Endothelial cell of umbilical vein (primary cell): ENCODE results near the gene NDUFA6. TPM values are rescaled to one million over a fixed set of nuclear protein-coding genes. Genes with fewer than 3 reads are reported as not detected.

Experiments used
- BruUV-seq: library from RNA; stranded (reverse); fragments of 400-500 nt; replicated peaks from 2 replicates; lab custom pipeline; 2021; lab: Mats Ljungman, UMichigan
- CTCF ChIA-PET: fragments of 300-600, 350-600 bp; sonication (Branson Sonifier 250); formaldehyde crosslinking; loops from one replicate; lab custom pipeline; 2021; ENCODE audit warnings: antibody characterized with exemption, inconsistent platforms; lab: Charles Lee
- POLR2A ChIA-PET: fragments of 300-600, 350-600 bp; sonication (Branson Sonifier 250); formaldehyde crosslinking; loops from one replicate; lab custom pipeline; 2021; ENCODE audit warnings: antibody characterized with exemption, inconsistent platforms; lab: Charles Lee
- DNase-seq: peaks from one replicate; pipeline ENCODE4 v3.0.0-alpha.2; 2011; ENCODE audit warnings: low read depth, low spot score
- FAIRE-seq: peaks from 2 replicates; lab custom pipeline; 2011; peaks lifted over from hg19 to GRCh38; lab: Jason Lieb, UNC
- H2AFZ ChIP-seq: 2 replicates; pipeline ENCODE4 v1.6.0; 2012; ENCODE audit warnings: low read depth, low read length, control low read depth, inconsistent platforms
- H3K27ac ChIP-seq: 2 replicates; pipeline ENCODE4 v1.5.1; 2011; ENCODE audit warnings: low read depth, mild to moderate bottlenecking, control low read depth, low read length, moderate library complexity; ENCODE audit not compliant: insufficient read depth
- H3K27me3 ChIP-seq, 2 experiments: 2 replicates each; pipeline versions ENCODE4 v1.6.0 to v1.6.1; 2011; ENCODE audit warnings: low read length in 2 of 2, mixed read lengths in 1 of 2; ENCODE audit not compliant: control insufficient read depth in 2 of 2, insufficient read depth in 2 of 2
- H3K36me3 ChIP-seq, 2 experiments: 2 replicates in 1 of 2; 3 replicates in 1 of 2; pipeline ENCODE4 v1.5.1; 2011; ENCODE audit warnings: low read length in 2 of 2, mild to moderate bottlenecking in 1 of 2, moderate library complexity in 1 of 2; ENCODE audit not compliant: control insufficient read depth in 2 of 2, insufficient read depth in 2 of 2; ENCODE audit errors: extremely low read depth in 1 of 2
- H3K4me1 ChIP-seq: 3 replicates; pipeline ENCODE4 v1.5.1; 2011; ENCODE audit warnings: mild to moderate bottlenecking, low read length; ENCODE audit not compliant: control insufficient read depth, insufficient read depth; ENCODE audit errors: extremely low read depth
- H3K4me2 ChIP-seq: 2 replicates; pipeline ENCODE4 v1.6.1; 2011; ENCODE audit warnings: low read length, control low read depth, mixed read lengths; ENCODE audit not compliant: insufficient read depth
- H3K4me3 ChIP-seq, 3 experiments: fragments of 200-600 bp in 1 of 3; sonication (generic), shearing (Covaris generic) in 1 of 3; replicated peaks in 1 of 3; 2 replicates each; pipeline ENCODE4 v1.5.1; 2011 to 2016; ENCODE audit warnings: control low read depth in 3 of 3, low read length in 3 of 3, mild to moderate bottlenecking in 2 of 3, inconsistent platforms in 1 of 3, low read depth in 1 of 3, moderate library complexity in 1 of 3; ENCODE audit not compliant: insufficient read depth in 1 of 3
- H3K79me2 ChIP-seq: 2 replicates; pipeline ENCODE4 v1.6.0; 2012; ENCODE audit warnings: low read length, inconsistent platforms; ENCODE audit not compliant: control insufficient read depth, insufficient read depth
- H3K9ac ChIP-seq: replicated peaks from 2 replicates; pipeline ENCODE3; 2011; ENCODE audit warnings: low read length, control low read depth; ENCODE audit not compliant: insufficient read depth; ENCODE audit errors: extremely low read depth
- H3K9me1 ChIP-seq: replicated peaks from 3 replicates; pipeline ENCODE4 v1.6.0; 2011; ENCODE audit warnings: mild to moderate bottlenecking, low read length; ENCODE audit not compliant: control insufficient read depth, insufficient read depth; ENCODE audit errors: extremely low read depth
- H3K9me3 ChIP-seq: replicated peaks from 2 replicates; pipeline ENCODE4 v1.5.1; 2012; ENCODE audit warnings: low read length, inconsistent platforms; ENCODE audit not compliant: control insufficient read depth, insufficient read depth
- H4K20me1 ChIP-seq: replicated peaks from 2 replicates; pipeline ENCODE3; 2011; ENCODE audit warnings: mild to moderate bottlenecking, low read length; ENCODE audit not compliant: control insufficient read depth, insufficient read depth; ENCODE audit errors: extremely low read depth
- CTCF ChIP-seq, 2 donors: IDR thresholded peaks; 1 replicate in 1 of 2; 2 replicates in 1 of 2; pipeline ENCODE4 v1.5.1; 2011; ENCODE audit warnings: low read length in 2 of 2, mild to moderate bottlenecking in 2 of 2, moderate library complexity in 2 of 2, control low read depth in 1 of 2, inconsistent platforms in 1 of 2, low read depth in 1 of 2; ENCODE audit not compliant: insufficient read depth in 1 of 2; ENCODE audit errors: extremely low read depth in 1 of 2
- EZH2 ChIP-seq: IDR thresholded peaks from 2 replicates; pipeline ENCODE4 v1.6.1; 2012; ENCODE audit warnings: borderline replicate concordance, low read depth, mild to moderate bottlenecking, moderate library complexity, low read length, inconsistent platforms; ENCODE audit not compliant: severe bottlenecking
- FOS ChIP-seq: IDR thresholded peaks from 2 replicates; pipeline ENCODE4 v1.6.1; 2011; ENCODE audit warnings: mild to moderate bottlenecking, low read length, moderate library complexity, borderline replicate concordance; ENCODE audit not compliant: insufficient read depth
- GATA2 ChIP-seq: IDR thresholded peaks from 2 replicates; pipeline ENCODE4 v1.7.0; 2011; ENCODE audit warnings: low read depth, mild to moderate bottlenecking, moderate library complexity, mixed read lengths, low read length; ENCODE audit not compliant: insufficient read length, insufficient read depth
- JUN ChIP-seq: IDR thresholded peaks from 2 replicates; pipeline ENCODE4 v1.6.1; 2011; ENCODE audit warnings: borderline replicate concordance, low read depth; ENCODE audit not compliant: insufficient read length, insufficient read depth
- MAX ChIP-seq: IDR thresholded peaks from 2 replicates; pipeline ENCODE4 v1.6.1; 2011; ENCODE audit not compliant: insufficient read depth, insufficient read length
- MYC ChIP-seq: IDR thresholded peaks from one replicate; pipeline ENCODE4 v1.6.1; 2011; ENCODE audit warnings: mild to moderate bottlenecking, low read depth, low read length
- POLR2A ChIP-seq: IDR thresholded peaks from 2 replicates; pipeline ENCODE4 v1.6.1; 2012; ENCODE audit warnings: low read depth, mild to moderate bottlenecking, control low read depth, low read length
- POLR2AphosphoS5 ChIP-seq: IDR thresholded peaks from 2 replicates; pipeline ENCODE4 v1.6.1; 2012; ENCODE audit warnings: low read depth, mild to moderate bottlenecking, control low read depth, low read length, moderate library complexity; ENCODE audit not compliant: insufficient read depth
- dilution Hi-C: fragments of 300-500 bp; cut with MboI; formaldehyde crosslinking; loops from one replicate; pipeline ENCODE4 v1.15.0; 2019; ENCODE audit warnings: low sequenced_read_pairs; ENCODE audit not compliant: extremely low pct_ligation_motif_present
- intact Hi-C: fragments of 100-400 bp; cut with micrococcal nuclease; formaldehyde crosslinking; loops from one replicate; pipeline ENCODE4 v1.10.0; 2022
- polyA plus RNA-seq, 4 experiments: library from polyadenylated mRNA; depleted of rRNA in 3 of 4; stranded (reverse) in 3 of 4; unstranded in 1 of 4; fragments of >200 nt; gene quantifications; 2 replicates each; pipeline versions ENCODE4 v1.2.1 to v1.2.3, GENCODE V29; 2011 to 2012; ENCODE audit warnings: missing spikeins in 1 of 4
- total RNA-seq: library from RNA; stranded (reverse); gene quantifications from 2 replicates; pipeline ENCODE4 v1.2.3, GENCODE V29; 2021

Gene NDUFA6
- total and polyA plus RNA-seq, 2 donors (not counting 3 experiments of a cell fraction or from before 2014, with no cell fraction given) = 66.1 to 95.7 TPM

- dilution Hi-C loops = no loop called here
- FAIRE-seq (no peak), DNase-seq (no peak)
- H3K4me2 ChIP-seq = peak overlapping the region; percentile 72
- TF ChIP-seq MYC (no peak), GATA2 (peak; percentile 59), EZH2 (no peak), FOS (no peak)
- H3K9ac ChIP-seq = peak overlapping the region; percentile 61
- H2AFZ ChIP-seq = peak overlapping the region; percentile 25
- peak overlapping the region; percentile 22 for H3K27ac ChIP-seq
- no peaks in the 10 kb centered on the region for H4K20me1 ChIP-seq
- H3K9me1 ChIP-seq = no peaks in the 10 kb centered on the region
- peaks cover 21% of the 10 kb centered on the region for H3K4me1 ChIP-seq
- H3K27me3 ChIP-seq = no peaks in the 10 kb centered on the region
- peak overlapping the region; percentile 26 to 60 (median 54) for H3K4me3 ChIP-seq
- TSS peak; percentile 7 for BruUV-seq
- peaks cover 10% of the 10 kb centered on the region for H3K79me2 ChIP-seq
- POLR2A ChIA-PET = interaction anchor here (0.6 to 1.4 kb wide), 3 partner anchors 9 to 307 kb away, joined by 3 to 4 read pairs (median 4); partner anchors contain the start of gene NDUFA6
- H3K9me3 ChIP-seq = no peaks in the 10 kb centered on the region
- intact Hi-C loops = loop anchor here (1.0 to 2.0 kb wide), 3 partner anchors 9 to 103 kb away; partner anchors contain the start of genes NDUFA6 and SMDT1
- CTCF ChIA-PET = interaction anchor here (1.2 to 3.2 kb wide), 4 partner anchors 10 to 367 kb away, joined by 4 to 13 read pairs (median 4); partner anchors contain the start of genes NDUFA6 and SMDT1
- no peaks in the 10 kb centered on the region for H3K36me3 ChIP-seq
Measured at GRCh38 chr22:42069801-42070516, 20.6 kb downstream of the NDUFA6 start.

GRCh38 chr22:42068291-42068690 is 22.3 kb downstream of the NDUFA6 start:
- dilution Hi-C loops = no loop called here
- no TSS peak for BruUV-seq

More at GRCh38 chr22:42068291-42068690, 22.3 kb downstream of the NDUFA6 start:
- Histone ChIP-seq H3K9me3 (no peaks in the 10 kb centered on the region), H3K27ac (no peak overlapping the region), H3K4me1 (peaks cover 13% of the 10 kb centered on the region), H3K4me2 (no peak overlapping the region), H3K27me3 (no peaks in the 10 kb centered on the region), H4K20me1 (no peaks in the 10 kb centered on the region), H3K36me3 (no peaks in the 10 kb centered on the region), H2AFZ (no peak overlapping the region), H3K9ac (no peak overlapping the region), H3K9me1 (no peaks in the 10 kb centered on the region), H3K79me2 (peaks cover 2% of the 10 kb centered on the region), H3K4me3 (no peak overlapping the region)
- intact Hi-C loops = no loop called here
- TF ChIP-seq FOS (no peak), GATA2 (no peak), MAX (no peak), MYC (no peak), JUN (no peak), EZH2 (no peak), POLR2A (no peak), POLR2AphosphoS5 (no peak), CTCF (IDR thresholded peaks at IDR 0.05; ENCODE audit: extremely low read depth in 1 of 2, insufficient read depth in 1 of 2, low read depth in 1 of 2, low read length in 2 of 2) (no peak)
- DNase-seq = no peak
- CTCF ChIA-PET = no interaction called here
- POLR2A ChIA-PET = no interaction called here
- no peak for FAIRE-seq
